ENCODE measurements around the gene NOL3. TPM values are rescaled to one million over a fixed set of nuclear protein-coding genes. Genes with fewer than 3 reads are reported as not detected.

Gene NOL3
- total RNA-seq, 1 experiment from 2014 or later, result 49.8 TPM

GRCh38 chr16:67129422-67129821 lies 40.9 kb upstream of the NOL3 start:
- POLR2A ChIA-PET, result no interaction called here

GRCh38 chr16:67137605-67138004 lies 32.7 kb upstream of the NOL3 start:
- ChIA-PET CTCF (interaction anchor here (0.6 to 0.7 kb wide), 4 partner anchors 34 to 789 kb away, joined by 3 to 6 read pairs (median 4); no protein-coding TSS in a partner anchor), POLR2A (interaction anchor here (0.7 to 1.4 kb wide), 2 partner anchors 22 to 568 kb away, joined by 3 to 5 read pairs; partner anchors contain the start of gene TRADD)
- Mint-ChIP-seq H3K4me1 (ENCODE audit: insufficient read depth, unreplicated experiment) (no peaks in the 10 kb centered on the region), H3K27ac (ENCODE audit: low read depth, unreplicated experiment) (no peak overlapping the region), H3K36me3 (ENCODE audit: insufficient read depth, unreplicated experiment) (peaks cover 82% of the 10 kb centered on the region), H3K9me3 (ENCODE audit: unreplicated experiment) (no peaks in the 10 kb centered on the region), H3K27me3 (ENCODE audit: insufficient read depth, unreplicated experiment) (no peaks in the 10 kb centered on the region), H3K4me3 (ENCODE audit: unreplicated experiment) (no peak overlapping the region)
- no peak for TF ChIP-seq CTCF (IDR thresholded peaks at IDR 0.05; ENCODE audit: unreplicated experiment)
- BruUV-seq (replicated peaks), result no TSS peak
- DNase-seq (ENCODE audit: unreplicated experiment), result no peak
- intact Hi-C loops (cut with micrococcal nuclease), result no loop called here

More at GRCh38 chr16:67129422-67129821, 40.9 kb upstream of the NOL3 start:
- no peaks in the 10 kb centered on the region for H3K9me3 Mint-ChIP-seq (ENCODE audit: unreplicated experiment)
- no peak overlapping the region for H3K4me3 Mint-ChIP-seq (ENCODE audit: unreplicated experiment)
- no peak overlapping the region for H3K27ac Mint-ChIP-seq (ENCODE audit: low read depth, unreplicated experiment)
- CTCF ChIA-PET, result interaction anchor here (1.0 to 1.7 kb wide), 5 partner anchors 12 to 144 kb away, joined by 3 to 6 read pairs (median 3); no protein-coding TSS in a partner anchor
- BruUV-seq (replicated peaks), result no TSS peak
- intact Hi-C loops (cut with micrococcal nuclease), result no loop called here
- H3K4me1 Mint-ChIP-seq (ENCODE audit: insufficient read depth, unreplicated experiment), result no peaks in the 10 kb centered on the region
- no peak for DNase-seq (ENCODE audit: unreplicated experiment)
- peaks cover 55% of the 10 kb centered on the region for H3K36me3 Mint-ChIP-seq (ENCODE audit: insufficient read depth, unreplicated experiment)
- no peak for TF ChIP-seq CTCF (IDR thresholded peaks at IDR 0.05; ENCODE audit: unreplicated experiment)
- no peaks in the 10 kb centered on the region for H3K27me3 Mint-ChIP-seq (ENCODE audit: insufficient read depth, unreplicated experiment)

- peaks cover 77% of the 10 kb centered on the region for H3K36me3 Mint-ChIP-seq (ENCODE audit: insufficient read depth, unreplicated experiment)
- no peak for TF ChIP-seq CTCF (IDR thresholded peaks at IDR 0.05; ENCODE audit: unreplicated experiment)
- H3K27me3 Mint-ChIP-seq (ENCODE audit: insufficient read depth, unreplicated experiment), result no peaks in the 10 kb centered on the region
- no peaks in the 10 kb centered on the region for H3K9me3 Mint-ChIP-seq (ENCODE audit: unreplicated experiment)
- H3K4me1 Mint-ChIP-seq (ENCODE audit: insufficient read depth, unreplicated experiment), result no peaks in the 10 kb centered on the region
- CTCF ChIA-PET, result interaction anchor here (0.6 to 1.6 kb wide), 8 partner anchors 11 to 405 kb away, joined by 3 to 4 read pairs (median 4); no protein-coding TSS in a partner anchor
- H3K4me3 Mint-ChIP-seq (ENCODE audit: unreplicated experiment), result no peak overlapping the region
- intact Hi-C loops (cut with micrococcal nuclease), result no loop called here
- POLR2A ChIA-PET, result interaction anchor here (0.6 kb wide), 1 partner anchor 38 kb away, joined by 3 read pairs; no protein-coding TSS in a partner anchor
- H3K27ac Mint-ChIP-seq (ENCODE audit: low read depth, unreplicated experiment), result no peak overlapping the region
- no TSS peak for BruUV-seq (replicated peaks)
- no peak for DNase-seq (ENCODE audit: unreplicated experiment)
These were observed 28.9 kb upstream of the NOL3 start for GRCh38 chr16:67141391-67141790.

GRCh38 chr16:67142342-67142741 lies 28.0 kb upstream of the NOL3 start:
- H3K27me3 Mint-ChIP-seq (ENCODE audit: insufficient read depth, unreplicated experiment), result no peaks in the 10 kb centered on the region
- no peak for TF ChIP-seq CTCF (IDR thresholded peaks at IDR 0.05; ENCODE audit: unreplicated experiment)
- no peaks in the 10 kb centered on the region for H3K9me3 Mint-ChIP-seq (ENCODE audit: unreplicated experiment)
- ChIA-PET CTCF (interaction anchor here (0.6 to 1.4 kb wide), 5 partner anchors 17 to 171 kb away, joined by 3 to 4 read pairs (median 3); partner anchors contain the start of genes CES4A, FBXL8 and TRADD), POLR2A (no interaction called here)
- BruUV-seq (replicated peaks), result no TSS peak
- peaks cover 77% of the 10 kb centered on the region for H3K36me3 Mint-ChIP-seq (ENCODE audit: insufficient read depth, unreplicated experiment)
- no peak for DNase-seq (ENCODE audit: unreplicated experiment)
- intact Hi-C loops (cut with micrococcal nuclease), result no loop called here
- H3K27ac Mint-ChIP-seq (ENCODE audit: low read depth, unreplicated experiment), result no peak overlapping the region
- no peak overlapping the region for H3K4me3 Mint-ChIP-seq (ENCODE audit: unreplicated experiment)
- H3K4me1 Mint-ChIP-seq (ENCODE audit: insufficient read depth, unreplicated experiment), result peaks cover under 1% of the 10 kb centered on the region
